ENCODE measurements around the gene NMNAT3. TPM values are rescaled to one million over a fixed set of nuclear protein-coding genes. Genes with fewer than 3 reads are reported as not detected.

NMNAT3 gene
- total and polyA plus RNA-seq, 8 donors = 3.6 to 24.9 (median 7.0) TPM

- no peak overlapping the region for H3K4me3 ChIP-seq
- H3K9me3 ChIP-seq = no peaks in the 10 kb centered on the region
- intact Hi-C loops (cut with DNase I; ENCODE audit: low total_unique reads) = no loop called here
- H3K27ac ChIP-seq = no peak overlapping the region
- TF ChIP-seq EP300 (IDR thresholded peaks at IDR 0.05) (no peak), POLR2A (IDR thresholded peaks at IDR 0.05) (no peak), POLR2AphosphoS5 (IDR thresholded peaks at IDR 0.05) (no peak), CTCF (IDR thresholded peaks at IDR 0.05) (no peak)
- H3K4me1 ChIP-seq = peaks cover 0 to 22% (median 9%) of the 10 kb centered on the region in 4 donors
- no peaks in the 10 kb centered on the region for H3K27me3 ChIP-seq
- no peak for DNase-seq
- H3K36me3 ChIP-seq = peaks cover 0 to 6% (median 0%) of the 10 kb centered on the region in 4 donors
- WGBS, 5 donors = 74 to 97% (median 94%) methylated on average over 3 of the region's 3 CpGs
These were observed 19.8 kb downstream of the NMNAT3 start for GRCh38 chr3:139657936-139658335.

GRCh38 chr3:139657434-139657833 is 20.3 kb downstream of the NMNAT3 start:
- H3K27me3 ChIP-seq = no peaks in the 10 kb centered on the region
- no peak overlapping the region for H3K27ac ChIP-seq
- intact Hi-C loops (cut with DNase I; ENCODE audit: low total_unique reads) = no loop called here
- no peak for DNase-seq
- WGBS, 5 donors = 91 to 99% (median 97%) methylated on average over 3 of the region's 3 CpGs
- H3K4me3 ChIP-seq = no peak overlapping the region
- no peak for TF ChIP-seq EP300 (IDR thresholded peaks at IDR 0.05)
- TF ChIP-seq POLR2A (IDR thresholded peaks at IDR 0.05) = no peak
- no peak for TF ChIP-seq POLR2AphosphoS5 (IDR thresholded peaks at IDR 0.05)
- no peaks in the 10 kb centered on the region for H3K9me3 ChIP-seq
- H3K36me3 ChIP-seq = peaks cover 0 to 6% (median 0%) of the 10 kb centered on the region in 4 donors
- H3K4me1 ChIP-seq = peaks cover 0 to 22% (median 9%) of the 10 kb centered on the region in 4 donors

GRCh38 chr3:139655909-139656595 is 21.7 kb downstream of the NMNAT3 start:
- Histone ChIP-seq H3K4me1 (peaks cover 0 to 22% (median 9%) of the 10 kb centered on the region in 4 donors), H3K27ac (peak overlapping the region in 1 of 5 donors; percentile 2), H3K9me3 (no peaks in the 10 kb centered on the region), H3K36me3 (peaks cover 0 to under 1% (median 0%) of the 10 kb centered on the region in 4 donors), H3K27me3 (no peaks in the 10 kb centered on the region), H3K4me3 (no peak overlapping the region)
- 72 to 83% (median 75%) methylated on average over 4 of the region's 4 CpGs for WGBS, 5 donors
- peak in 1 of 2 donors; percentile 55 for DNase-seq
- TF ChIP-seq POLR2AphosphoS5 (IDR thresholded peaks at IDR 0.05) = no peak
- no peak for TF ChIP-seq EP300 (IDR thresholded peaks at IDR 0.05)
- no peak for TF ChIP-seq CTCF (IDR thresholded peaks at IDR 0.05)
- TF ChIP-seq POLR2A (IDR thresholded peaks at IDR 0.05) = no peak
- intact Hi-C loops (cut with DNase I; ENCODE audit: low total_unique reads) = no loop called here

- H3K4me3 ChIP-seq = no peak overlapping the region
- TF ChIP-seq EP300 (IDR thresholded peaks at IDR 0.05) (no peak), POLR2AphosphoS5 (IDR thresholded peaks at IDR 0.05) (no peak), CTCF (IDR thresholded peaks at IDR 0.05) (no peak)
- peak in 1 of 2 donors; percentile 68 for DNase-seq
- no peaks in the 10 kb centered on the region for H3K9me3 ChIP-seq
- no peaks in the 10 kb centered on the region for H3K36me3 ChIP-seq
- intact Hi-C loops (cut with DNase I; ENCODE audit: low total_unique reads) = no loop called here
- WGBS, 5 donors = 59 to 77% (median 70%) methylated on average over 6 of the region's 6 CpGs
- peaks cover 0 to 22% (median 9%) of the 10 kb centered on the region in 4 donors for H3K4me1 ChIP-seq
- no peak overlapping the region for H3K27ac ChIP-seq
- H3K27me3 ChIP-seq = no peaks in the 10 kb centered on the region
These were observed 23.0 kb downstream of the NMNAT3 start for GRCh38 chr3:139654637-139655365.

Data from stomach (tissue), 9 donors.